GM18505 (cell line): ENCODE measurements around the gene TRIM62.

ENCODE experiments used
- ATAC-seq: cut with Tn5 transposase; IDR thresholded peaks from one replicate; pipeline ENCODE4 v1.9.1; 2021; ENCODE audit not compliant: unreplicated experiment
- POLR2A ChIP-seq: IDR thresholded peaks from 4 replicates; pipeline ENCODE4 v1.6.1; 2011; ENCODE audit warnings: borderline replicate concordance; ENCODE audit not compliant: insufficient read depth, insufficient read length; ENCODE audit errors: extremely low read depth

The TRIM62 gene

DNA sequence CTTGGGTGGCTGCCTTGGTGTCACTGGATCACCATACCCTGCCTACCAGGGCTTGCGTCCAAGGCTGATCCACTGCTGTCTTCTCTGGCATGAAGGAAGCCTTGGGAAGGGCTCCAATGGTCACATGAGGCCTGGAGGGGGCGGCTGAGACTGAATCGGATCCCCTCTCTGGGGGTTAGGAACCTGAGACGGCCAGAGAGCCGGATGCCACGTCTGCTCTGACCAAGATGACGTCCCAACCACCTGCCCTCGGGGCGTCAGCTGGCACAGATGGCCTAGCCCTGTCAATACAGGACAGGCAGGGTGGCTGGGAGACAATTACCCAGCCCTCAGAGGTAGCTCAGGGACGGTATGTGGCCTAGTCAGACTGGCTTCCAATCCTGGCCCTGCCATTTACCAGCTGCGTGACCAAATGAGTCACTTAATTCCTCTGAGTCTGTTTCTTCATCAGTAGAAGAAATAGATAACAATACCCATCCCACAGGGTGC, 5.4 kb downstream of the TRIM62 start:
- no peak for TF ChIP-seq POLR2A
- no peak for ATAC-seq

DNA sequence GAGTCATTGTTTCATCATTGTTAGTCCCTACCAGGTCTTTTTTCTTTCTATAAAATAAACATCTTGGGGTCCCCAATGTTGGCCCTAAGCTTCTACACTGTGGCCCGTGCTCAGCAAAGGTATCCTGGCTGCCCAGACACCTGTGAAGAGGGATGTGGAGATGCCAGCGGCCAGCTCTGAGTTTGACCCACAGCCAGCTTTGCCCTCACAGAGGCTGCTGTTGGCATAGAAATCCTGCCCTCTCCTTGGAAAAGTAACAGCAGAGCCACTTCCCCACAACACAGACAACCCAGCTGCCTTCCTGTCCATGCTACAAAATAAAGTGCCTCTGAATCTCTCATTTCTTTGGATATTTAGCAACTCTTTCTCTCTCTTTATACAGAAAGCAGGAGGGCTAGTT, 6.0 kb downstream of the TRIM62 start:
- ATAC-seq = no peak
- TF ChIP-seq POLR2A = no peak

DNA sequence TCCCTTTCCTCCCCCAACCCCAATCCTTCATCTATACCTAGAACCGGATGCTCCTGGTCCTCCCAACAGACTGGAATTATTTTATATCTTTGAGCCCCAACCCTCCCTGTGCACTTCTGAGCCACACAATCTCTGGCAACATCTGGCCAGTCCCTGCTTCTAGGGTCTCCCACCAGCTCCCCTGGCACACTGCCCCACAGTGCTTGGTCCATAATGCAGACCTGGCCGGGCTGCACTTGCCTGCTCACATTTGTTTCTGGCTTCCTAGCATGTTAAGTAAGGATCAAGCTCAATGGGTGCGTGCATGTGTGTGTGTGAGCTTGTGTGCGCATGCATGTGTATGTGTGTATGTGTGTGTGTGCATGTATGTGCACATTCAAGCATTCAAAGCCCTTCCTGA, 8.8 kb downstream of the TRIM62 start:
- ATAC-seq = no peak
- TF ChIP-seq POLR2A = no peak

DNA sequence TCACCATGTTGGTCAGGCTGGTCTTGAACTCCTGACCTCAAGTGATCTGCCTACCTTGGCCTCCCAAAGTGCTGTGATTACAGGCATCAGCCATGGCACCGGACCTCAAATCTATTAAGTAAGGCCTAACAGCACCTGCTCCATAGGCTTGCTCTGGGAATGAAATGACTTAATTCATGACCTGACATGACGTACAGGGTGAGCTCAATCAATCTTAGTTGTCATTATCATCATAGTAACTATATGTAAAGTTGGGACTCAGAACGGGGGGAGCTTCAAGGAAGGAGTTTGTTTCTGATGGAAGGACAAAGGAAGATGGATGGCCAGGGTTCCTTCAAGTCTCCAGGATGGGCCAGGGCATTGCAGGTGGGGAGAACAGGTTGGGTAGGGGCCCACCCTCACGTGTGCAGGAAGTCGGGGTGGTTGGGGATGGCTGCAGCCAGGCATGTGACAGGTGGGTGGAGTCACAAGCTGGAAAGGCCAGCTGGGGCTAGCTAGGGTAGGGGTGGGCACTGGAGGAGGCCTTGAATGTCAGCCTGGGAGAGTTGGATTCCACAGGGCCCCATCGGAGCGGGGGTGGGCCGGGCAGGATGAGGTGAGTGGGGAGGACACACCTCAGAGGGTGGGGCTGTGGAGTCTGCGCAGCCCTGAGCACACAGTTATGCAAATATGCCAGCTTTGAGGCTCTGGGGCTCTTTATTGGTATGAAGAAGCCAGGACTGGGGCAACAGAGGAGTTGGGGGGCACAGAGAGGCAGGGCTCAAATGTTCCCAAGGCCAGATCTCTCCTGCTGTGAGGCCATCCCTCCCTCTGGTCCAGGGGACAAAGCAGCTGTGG, 9.6 kb downstream of the TRIM62 start:
- ATAC-seq = no peak
- no peak for TF ChIP-seq POLR2A

DNA sequence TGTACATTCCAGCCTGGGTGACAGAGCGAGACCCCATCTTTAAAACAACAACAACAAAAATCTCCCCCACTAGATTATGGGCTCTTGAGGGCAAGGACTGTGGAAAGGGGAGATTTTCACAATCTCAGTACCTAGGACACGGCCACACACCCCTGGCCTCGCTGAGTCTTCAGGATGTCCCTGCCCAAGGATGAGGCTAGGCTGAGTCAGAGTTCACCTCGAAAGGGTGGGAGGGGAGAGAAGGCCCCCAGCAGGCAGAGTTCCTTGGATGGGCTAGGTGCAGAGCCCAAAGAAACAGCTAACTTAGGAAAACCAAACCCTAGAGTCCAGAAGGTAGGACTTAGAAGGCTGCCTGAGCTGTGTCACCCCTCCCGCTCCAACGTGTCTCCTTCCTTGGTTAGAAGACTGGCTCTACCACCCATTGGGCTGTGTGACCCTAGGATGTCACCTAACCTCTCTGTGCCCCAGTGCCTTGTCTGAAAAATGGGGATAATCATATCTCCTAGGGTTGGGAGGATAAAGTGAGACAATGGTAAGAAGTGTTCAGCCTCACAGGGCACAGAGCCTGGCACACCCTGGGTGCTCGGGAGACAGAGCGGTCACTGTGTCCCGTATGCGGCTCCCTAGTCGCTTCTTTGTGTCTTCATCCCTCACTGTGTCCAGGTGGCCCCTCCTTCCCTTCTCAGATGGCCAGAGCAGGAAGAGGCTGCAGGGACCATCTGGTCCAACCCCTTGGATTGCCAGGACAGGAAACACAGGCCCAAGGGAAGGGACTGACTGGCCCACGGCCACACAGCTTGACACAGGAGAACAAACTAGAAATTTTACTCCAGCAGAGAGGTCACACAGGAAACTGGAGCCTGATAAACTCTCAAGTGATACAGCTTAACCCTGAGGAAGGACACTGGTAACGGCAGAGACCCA, 11.2 kb downstream of the TRIM62 start:
- TF ChIP-seq POLR2A = no peak
- ATAC-seq = no peak

DNA sequence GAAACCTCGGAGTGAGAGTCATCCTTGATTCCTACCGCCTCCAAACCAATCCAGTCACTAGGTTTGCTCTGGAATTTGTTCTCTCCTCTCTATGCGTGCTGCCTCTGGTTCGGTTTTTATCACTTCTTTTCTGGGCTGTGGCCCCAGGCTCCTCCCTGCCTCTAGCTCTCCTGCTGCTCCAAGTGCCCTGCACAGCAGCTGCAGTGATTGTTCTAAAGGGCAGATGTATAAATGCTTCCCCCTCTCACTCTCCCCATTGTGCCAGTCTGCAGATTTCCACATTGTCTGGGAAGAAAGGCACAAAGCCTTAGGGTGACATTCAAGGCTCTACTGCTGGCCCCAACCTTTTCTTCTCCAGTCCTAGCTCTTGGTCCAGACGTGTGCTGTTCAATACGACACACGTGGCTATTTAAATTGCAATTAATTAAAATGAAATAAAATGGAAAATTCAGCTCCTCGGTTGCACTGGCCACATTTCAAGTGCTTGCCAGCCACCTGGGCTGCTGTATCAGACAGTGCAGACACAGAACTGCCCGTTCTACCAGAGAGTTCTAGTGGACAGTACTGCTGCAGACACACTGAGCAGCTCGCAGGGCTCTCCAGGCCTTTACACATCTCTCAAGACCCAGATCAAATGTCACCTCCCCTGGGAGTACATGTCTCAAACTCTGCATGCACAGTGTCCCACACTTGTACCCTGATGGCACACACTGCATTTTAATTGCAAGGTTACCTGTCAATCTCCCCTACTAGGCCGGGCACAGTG, 12.4 kb downstream of the TRIM62 start:
- no peak for ATAC-seq

DNA sequence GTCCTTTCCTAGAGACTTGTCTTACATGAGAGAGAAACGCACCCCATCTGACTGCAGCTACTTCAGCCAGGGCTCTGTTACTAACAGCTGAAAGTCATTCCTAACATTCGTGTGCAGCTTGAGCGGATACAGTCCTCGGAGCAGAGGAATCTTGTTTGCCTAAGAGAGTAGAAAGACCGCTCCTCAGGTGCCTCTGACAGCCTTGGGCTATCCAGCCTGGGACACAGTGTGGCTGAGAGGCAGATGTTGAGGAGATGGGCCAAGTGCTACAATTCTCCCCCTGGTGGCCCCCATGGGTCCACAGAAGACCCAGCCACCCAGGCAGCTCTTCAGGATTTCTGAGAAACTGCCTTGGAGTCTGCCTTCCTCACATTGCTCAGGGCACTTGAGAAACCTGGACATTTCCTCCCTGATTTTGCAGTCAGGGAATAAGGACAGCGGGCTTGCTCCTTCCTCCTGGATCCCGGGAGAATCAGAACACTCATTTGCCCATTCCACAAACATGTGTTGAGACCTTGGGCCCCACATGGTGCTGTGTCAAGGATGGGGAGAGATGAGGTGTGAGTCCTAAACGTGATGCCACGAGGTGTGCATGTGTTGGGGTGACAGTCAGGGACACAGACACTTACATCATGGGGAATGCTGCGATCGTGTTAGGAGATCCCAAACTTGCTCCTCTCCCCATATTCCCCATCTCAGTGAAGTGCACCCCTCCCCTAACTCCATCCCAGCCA, 13.1 kb downstream of the TRIM62 start:
- no peak for TF ChIP-seq POLR2A
- no peak for ATAC-seq

More for the DNA sequence above, 12.4 kb downstream of the TRIM62 start:
- no peak for TF ChIP-seq POLR2A

DNA sequence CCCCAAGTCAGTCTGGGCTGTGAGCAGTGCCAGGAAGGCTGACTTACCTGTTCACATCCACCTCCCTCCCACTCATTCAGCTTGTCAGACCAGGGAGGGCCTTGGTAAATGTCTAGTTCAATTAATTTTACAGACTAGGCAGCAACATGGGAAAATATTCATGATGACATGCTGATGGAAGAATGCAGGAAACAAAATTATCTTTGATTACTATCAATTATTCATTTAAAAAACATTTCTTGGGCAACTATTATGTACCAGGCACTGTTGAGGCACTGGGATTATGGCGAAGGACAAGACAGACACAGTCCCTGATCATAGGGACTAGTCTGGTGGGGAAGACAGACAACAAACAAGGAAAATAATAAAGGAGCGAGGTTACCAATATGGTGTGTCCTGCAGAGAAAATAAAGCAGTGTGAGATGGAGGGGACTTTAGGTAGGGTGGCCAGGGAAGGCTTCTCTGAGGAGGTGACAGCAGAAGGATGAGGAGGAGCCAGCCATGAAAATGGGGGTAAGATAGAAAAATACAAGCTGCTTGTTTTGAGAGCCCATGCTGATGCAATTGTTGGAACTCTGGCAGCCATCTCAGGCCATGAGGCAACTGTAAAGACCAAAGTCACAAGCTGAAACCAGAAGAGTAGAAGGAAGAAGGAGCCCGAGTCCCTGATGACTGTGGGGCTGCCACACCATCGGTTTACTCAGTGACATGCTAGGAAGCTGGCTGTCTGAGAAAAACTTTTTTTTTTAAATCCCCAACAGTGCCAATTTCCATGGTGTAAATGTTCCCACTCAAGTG, 14.0 kb downstream of the TRIM62 start:
- ATAC-seq = no peak

DNA sequence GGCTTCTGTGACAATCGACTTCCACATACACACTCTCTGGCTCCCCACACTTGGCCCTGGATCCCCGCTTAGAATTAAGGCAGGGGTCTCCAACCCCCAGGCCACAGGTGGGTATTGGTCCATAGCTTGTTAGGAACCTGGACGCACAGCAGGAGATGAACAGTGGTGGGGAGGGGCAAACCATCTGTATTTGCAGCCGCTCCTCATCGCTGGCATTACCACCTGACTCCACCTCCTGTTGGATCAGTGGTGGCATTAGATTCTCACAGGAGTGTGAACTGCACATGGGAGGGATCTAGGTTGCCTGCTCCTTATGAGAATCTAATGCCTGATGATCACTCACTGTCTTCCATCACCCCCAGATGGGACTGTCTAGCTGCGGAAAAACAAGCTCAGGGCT, 16.0 kb downstream of the TRIM62 start:
- ATAC-seq = no peak

More for the DNA sequence above, 14.0 kb downstream of the TRIM62 start:
- no peak for TF ChIP-seq POLR2A

DNA sequence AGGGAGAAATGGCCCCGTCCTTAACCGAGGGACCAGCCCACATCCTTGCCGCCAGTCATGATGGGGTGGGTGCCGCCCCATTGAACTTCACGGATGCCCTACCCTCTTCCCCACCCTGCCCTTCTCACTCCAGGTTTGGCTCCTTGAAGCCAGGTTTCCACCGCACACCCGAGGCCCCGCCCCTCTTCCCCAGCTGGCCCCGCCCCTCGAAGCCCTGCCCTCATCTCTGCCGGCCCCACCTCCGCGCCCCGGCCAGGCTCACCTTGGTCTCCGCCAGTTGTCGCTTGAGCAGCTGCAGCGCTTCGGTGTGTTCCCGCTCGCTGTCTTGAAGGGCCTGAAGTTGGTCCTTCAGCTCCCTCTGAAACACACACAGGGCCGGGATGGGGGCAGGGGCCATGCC, 16.6 kb downstream of the TRIM62 start:
- no peak for ATAC-seq
- TF ChIP-seq POLR2A = no peak

More for the DNA sequence above, 16.0 kb downstream of the TRIM62 start:
- TF ChIP-seq POLR2A = no peak

DNA sequence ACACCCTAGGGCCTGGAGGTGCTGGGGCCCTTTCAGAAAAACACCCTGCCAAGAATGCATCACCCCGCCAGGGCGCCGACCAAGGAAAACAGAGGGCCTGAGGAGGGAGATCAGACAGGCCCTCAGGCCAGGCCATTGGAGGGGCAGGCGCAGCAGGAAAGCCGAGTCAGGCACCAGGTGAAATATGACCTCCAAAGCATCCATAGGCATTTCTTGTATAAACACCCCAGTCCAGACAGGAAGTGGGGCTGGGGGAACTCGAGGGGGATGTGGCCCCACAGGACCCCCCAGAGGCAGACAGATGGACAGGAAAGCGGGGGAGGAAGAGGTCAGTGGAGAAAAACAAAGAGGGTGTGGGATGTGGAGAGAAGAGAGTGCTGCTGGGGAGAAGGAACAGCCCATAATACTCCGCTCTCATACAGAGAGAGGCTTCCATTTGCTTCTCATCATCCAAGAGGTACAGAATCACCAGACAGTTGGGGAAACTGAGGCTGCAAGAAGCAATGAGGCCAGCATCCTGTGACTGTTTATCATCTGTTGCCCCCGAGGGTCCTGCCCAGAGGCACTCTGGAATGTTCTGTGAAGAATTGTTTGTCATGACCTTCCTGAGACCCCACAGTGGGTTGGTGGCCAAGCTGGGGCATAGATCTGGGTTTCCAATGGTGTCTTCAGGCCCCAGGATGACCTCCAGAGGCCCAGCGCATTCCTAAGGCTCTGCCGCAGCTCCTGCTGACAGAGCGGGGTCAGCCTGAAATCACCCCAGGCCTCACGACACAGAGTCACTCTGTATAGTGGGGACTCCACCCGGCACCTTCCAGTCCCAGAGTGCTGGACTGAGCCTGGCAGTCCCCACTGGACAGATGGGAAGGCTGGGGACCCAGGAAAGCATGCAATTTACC, 18.0 kb downstream of the TRIM62 start:
- no peak for TF ChIP-seq POLR2A
- no peak for ATAC-seq
